NCI-H1092 (cell line): ENCODE measurements around the gene POP5.
A peak's percentile ranks its signal among the peaks of the same experiment; 100 is the strongest.

Source experiments
- DNase-seq: peaks from one replicate; lab custom pipeline; 2025; lab: John Stamatoyannopoulos, UW

POP5 gene

DNA sequence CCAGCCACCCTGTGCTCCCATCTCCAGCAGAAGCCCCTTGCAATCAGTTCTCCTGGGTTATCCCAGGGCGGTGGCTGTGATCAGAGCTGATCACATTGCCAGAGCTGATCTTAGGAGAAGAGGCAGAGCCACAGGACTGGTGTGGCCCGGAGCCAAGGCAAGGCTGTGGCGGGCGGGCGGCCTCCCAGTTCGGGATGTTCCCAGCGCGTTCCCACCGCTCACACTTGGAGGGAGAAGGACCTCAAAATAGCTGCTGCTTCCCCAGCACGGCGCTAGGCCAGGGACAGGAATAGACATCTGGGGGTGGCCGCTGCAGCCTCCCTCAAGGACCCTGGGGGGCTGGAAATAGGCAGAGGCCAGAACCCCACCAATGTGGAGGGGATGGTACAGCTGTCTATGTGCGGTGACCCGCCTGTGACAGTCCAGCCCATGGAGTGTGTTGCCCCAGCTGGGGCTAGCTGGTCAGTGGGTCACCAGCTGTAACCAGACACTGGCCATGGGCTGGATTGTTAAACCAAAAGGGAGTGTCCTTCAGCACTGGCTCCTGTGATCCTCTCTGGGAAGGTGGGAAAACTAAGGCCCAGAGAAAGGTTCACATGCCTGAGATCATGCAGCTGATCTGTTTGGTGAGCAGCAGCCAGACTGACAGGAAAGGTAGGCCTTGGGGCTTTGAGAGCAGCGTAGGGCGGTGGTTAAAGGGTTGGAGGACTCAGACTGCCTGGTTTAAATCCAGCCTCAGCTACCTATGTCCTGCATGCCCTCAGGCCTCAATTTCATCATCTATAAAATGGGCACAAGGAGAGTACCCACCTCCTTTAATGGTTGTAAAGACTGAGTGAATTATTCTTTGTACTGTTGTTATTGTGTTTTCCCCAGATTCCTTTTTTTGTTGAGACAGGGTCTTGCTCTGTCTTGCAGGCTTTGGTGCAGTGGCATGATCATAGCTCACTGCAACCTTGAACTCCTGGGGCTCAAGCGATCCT, 8.0 kb upstream of the POP5 start:
- no peak for DNase-seq

DNA sequence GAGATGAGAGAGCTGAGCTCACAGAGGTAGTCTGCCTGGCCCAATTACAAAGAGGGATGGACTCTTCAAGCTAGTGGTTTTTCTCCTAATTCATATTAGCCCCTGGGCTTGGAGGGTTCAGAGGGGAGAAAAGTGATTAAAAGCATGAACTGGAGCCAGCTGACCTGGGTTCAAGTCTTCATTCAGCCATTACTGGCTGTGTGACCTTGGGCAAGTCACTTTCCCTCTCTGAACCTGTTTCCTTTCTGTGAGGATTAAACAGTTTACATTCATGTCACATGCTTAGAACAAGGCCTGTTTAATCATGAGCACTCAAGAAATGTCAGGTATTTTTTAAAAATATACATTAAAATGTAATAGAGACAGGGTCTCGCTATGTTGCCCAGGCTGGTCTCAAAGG, 7.2 kb upstream of the POP5 start:
- no peak for DNase-seq

DNA sequence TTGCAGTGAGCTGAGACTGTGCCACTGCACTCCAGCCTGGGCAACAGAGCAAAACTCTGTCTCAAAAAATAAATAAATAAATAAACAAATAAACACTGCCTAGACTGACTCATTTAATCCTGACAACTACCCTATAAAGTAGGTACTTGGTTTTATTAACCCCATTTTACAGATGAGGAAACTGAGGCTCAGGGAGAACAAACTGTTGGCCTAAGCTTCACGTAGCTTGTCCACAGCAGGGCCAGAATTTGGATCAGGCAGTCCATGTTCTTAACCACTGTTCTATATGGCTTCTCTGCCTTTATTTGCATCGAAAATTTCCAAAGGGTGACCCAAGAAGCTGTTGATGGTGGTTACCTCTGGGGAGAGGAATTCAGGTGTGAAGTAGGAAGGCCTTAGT, 5.7 kb upstream of the POP5 start:
- no peak for DNase-seq

DNA sequence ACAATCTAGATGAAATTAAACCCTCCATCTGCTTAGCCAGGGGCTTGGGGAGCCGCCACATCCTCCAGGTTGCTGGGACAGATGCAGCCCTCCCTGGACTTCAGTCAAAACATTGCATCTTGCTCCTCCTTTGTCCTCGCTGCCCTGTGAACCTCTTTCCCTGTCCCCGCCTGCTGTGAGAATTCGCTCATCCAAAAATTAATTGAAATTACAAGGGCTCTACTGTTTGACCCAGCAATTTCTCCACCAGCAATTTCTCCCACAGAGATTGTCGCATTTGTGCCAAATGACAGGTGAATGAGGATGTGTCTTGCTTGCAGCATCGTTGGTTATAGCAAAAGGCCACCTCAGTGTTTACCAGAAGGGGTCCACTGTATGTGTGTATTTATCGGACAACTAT, 5.0 kb upstream of the POP5 start:
- no peak for DNase-seq

DNA sequence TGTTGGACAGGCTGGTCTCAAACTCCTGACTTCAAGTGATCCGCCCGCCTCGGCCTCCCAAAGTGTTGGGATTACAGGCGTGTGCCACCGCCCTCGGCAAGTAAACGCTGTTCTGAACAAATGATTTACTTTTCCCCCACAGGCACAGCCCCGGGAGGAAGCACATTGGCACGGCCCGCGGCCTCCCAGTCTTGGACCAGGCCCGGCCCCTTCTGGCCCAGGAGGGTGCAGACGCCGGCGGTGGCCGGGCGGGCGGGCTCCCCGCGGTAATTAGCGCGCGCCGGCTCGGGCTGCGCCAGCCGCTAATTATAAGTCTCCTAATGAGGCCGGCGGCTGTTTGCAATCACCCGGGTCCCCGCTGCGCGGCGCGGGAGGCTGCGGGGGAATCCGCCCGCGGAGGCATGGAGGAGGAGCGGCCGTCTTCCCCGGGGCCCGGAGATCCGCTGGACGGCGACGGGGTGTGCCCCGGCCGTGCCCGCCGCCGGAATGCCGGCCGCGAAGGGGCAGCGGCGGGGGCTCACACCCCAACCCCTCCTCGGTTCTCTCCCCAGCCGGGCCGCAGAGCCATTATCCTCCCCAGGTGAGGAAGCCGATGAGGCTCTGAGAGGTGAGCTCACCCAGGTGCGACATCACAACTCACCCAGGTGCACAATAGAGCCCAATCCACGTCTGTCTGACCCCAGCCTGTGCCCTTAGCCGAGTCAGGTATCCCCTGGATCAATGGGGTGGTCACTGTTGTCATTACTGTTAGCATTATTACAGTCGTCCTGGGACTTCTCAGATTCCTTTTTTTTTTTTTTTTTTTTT, 3.3 kb upstream of the POP5 start:
- DNase-seq = no peak

DNA sequence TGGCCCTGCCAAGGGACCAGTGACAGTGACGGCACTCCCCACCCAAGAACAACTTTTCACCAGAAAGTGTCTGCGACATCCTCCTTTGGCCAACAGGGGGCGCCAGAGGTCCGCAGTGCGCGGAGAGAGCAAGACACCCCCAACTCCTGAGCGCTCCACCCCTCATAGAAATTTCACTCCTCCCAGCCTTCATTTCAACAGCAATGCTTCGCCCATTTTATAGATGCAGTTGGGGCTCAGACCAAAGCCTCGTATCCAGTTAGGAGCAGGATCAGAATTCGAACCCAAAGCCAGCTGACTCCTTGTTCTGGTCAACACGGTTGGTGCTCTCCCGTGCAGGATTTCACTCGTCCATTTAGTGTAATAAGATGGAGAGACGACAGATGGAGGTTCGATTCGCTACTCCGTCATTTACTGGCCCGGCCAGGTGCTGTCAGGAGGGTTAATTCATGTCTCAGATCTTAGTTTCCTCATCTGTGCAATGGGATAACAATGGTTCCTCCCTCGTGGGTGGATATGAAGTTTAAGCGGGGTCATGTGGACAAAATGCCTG, 2.4 kb upstream of the POP5 start:
- peak; percentile 8 for DNase-seq

DNA sequence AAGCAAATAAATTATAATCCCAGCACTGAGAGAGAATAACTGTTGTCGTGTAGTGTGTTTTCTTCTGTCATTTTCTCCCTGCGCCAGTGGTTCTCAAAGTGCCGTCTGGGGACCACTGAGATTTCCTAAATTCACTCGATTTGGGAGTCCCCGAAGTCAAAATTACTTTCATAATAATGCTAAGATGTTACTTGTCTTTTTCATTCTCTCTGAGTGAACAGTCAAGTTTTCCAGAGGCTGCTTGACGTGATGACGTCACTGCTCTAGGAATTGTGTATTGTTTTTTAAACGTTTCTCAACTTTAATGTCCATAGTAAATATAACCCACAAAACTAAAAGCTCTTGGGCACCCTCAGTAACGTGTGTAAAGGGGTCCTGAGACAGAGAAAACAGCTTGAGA, 796 bp upstream of the POP5 start:
- DNase-seq = no peak

DNA sequence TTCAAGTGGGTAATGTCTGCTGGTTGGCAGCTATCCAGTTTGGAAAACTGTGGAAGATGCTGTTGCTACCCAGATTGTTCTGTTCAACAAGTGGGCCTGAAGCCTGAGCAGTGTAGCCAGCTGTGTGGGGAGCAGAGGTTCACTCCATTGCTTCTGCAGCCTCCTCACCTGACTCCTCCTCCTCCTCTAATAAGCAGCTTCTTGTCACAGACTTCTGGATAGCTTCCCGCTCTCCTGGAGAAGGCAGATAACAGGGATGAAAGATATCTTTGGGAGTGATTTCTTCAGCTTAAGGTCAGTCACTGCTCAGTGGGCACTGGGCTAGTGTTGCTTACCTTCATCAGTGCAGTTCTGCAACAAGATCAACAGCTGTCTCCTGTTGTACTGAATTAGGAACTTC, 2.0 kb downstream of the POP5 start:
- no peak for DNase-seq

DNA sequence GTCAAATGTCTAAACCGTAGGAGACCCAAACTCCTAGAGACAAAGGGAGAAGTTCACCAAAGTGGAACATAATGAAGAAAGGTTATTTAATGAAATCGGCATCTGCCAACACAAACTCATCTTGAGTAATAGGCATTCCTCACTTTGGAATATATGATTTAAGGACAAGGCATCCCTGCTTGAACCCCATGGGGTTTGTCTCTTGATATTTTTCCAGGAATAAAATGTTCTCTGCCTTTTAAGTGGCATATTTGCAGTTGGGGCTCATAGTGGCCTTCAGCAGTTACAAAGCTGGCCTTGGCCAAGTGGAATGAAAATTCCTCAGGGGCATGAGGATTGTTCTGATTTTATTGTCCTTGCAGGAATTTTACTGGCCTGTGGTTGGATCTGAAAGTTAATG, 7.1 kb downstream of the POP5 start:
- DNase-seq = no peak

DNA sequence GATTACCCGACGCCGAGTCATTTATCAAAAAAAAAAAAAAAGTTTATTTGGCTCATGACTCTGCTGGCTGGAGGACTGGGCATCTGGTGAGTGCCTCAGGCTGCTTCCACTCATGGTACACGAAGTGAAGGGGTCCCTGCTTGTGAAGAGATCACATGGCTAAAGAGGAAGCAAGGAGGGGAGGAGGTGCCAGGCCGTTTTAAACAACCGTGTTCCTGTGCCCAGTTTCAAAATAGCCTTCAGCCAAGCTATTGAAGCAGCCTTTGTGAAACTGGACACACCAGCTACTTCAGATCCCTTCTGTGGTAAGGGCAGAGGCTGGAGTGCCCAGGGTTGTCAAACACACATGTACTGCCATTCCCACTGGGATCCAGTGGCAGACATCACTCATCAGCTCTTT, 7.6 kb downstream of the POP5 start:
- no peak for DNase-seq

DNA sequence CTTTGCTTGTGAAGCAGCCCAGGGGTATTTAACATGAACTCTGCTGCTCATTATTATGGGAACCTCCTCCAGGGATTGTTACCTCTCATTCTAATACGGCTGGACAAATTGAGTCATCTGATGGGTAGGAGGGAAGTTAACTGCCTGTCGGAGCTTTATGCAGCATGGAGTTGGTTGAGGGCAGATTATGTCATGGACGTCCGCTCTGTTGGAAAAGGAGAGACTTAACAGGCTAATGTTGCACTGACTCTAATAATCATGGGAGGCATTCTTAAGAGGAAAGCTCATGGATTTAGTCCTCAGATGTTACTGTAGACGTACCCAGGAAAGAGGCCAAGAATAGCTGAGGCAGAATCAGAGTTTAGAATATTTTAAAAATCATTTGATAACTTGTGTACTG, 9.9 kb downstream of the POP5 start:
- no peak for DNase-seq

DNA sequence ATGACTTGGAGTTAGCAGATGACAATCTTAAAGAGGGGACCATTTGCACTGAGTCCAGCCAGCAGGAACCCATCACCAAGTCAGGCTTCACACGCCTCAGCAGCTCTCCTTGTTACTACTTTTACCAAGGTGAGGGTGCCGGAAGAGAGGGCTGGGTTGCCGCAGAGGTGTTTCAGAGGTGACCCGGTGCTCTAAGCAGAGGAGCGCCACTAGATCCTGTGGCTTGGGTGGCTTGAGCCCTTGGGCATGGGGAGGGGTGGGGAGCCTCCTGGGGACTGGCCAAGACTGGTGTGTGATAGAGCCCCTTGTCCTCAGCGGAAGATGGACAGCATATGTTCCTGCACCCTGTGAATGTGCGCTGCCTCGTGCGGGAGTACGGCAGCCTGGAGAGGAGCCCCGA, 17.7 kb downstream of the POP5 start:
- no peak for DNase-seq

DNA sequence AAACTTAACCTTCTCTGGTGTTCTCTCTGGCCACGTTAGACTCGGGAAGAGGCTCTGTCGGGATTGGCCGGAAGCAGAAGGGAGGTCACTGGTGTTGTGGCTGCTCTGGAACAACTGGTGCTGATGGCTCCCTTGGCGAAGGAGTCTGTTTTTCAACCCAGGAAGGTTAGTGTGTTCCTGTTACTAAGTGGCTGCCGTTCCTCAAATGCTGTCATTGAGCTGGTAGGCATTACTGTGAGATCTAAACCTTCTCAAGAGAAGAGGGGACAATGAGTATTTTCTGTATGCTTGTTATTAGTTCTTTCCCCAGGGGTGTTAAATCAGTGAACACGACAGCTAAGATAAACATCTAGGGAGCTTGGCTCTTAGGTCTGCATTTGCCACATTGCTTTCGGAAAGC, 18.3 kb downstream of the POP5 start:
- no peak for DNase-seq

DNA sequence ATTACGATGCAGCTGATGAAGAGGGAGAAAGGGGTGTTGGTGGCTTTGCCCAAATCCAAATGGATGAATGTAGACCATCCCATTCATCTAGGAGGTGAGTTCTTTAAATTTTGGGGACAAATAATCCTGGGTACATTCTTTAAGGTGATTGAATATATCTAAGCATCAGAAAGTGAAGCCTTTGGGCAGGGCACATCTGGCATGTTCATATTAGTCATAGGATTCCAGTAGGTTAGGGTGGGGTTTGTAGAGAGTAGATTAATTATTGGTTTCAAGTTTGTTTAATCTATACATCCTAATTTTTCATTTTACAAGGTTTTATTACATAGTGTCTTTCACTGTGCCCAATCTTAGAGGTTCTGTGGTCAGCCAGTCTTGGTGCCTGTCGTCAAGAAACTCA, 23.6 kb downstream of the POP5 start:
- no peak for DNase-seq

DNA sequence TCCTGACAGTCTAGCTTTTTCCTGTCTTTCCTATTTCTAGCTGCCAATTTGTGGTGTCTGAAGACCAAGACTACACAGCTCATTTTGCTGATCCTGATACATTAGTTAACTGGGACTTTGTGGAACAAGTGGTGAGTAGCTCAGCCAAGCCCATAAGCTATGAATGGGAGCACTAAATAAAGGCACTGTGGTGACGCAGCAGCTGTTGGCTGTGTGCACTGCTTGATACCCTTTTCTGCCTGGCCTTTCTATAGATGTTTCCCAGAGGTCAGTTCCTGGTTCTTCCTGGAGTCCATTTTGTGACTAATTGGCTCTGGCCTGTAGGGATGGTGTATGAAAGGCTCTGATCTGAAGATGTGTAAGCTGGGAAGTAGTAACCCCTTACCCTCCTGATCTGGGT, 26.5 kb downstream of the POP5 start:
- DNase-seq = no peak

DNA sequence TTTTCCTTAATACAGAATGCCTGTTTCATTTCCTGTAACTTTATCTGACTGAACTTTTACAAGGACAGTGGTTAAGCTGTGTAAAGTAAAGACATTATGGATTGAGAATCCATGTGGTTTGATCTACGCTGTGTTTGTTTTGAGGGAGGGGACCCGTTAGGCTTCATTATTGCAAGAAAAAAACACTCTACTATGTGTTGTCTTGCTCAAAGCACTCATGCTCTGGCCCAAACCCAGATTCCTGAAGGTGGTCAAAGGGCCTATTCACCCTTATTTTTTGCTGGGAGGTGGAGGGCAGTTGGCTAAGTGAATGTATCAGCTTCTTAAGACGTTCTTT, 35.2 kb downstream of the POP5 start:
- DNase-seq = no peak

DNA sequence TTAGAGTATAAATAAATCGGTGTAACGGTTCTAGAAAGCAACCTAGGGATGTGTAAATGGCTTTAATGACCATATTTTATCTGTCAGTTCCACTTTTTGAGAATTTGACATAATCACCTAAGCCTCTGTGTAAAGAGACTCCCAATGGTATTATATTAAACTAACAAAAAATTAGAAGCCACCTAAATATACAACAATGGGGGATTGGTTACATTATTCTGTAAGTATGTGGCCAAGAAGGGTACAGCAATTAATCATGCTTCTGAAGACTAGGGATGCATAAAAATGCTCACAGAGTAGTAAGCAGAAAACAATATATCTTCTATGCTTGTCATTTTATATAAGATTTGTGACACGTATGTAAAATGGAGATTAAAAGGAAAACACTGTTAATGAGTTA, 36.5 kb downstream of the POP5 start:
- DNase-seq = no peak

DNA sequence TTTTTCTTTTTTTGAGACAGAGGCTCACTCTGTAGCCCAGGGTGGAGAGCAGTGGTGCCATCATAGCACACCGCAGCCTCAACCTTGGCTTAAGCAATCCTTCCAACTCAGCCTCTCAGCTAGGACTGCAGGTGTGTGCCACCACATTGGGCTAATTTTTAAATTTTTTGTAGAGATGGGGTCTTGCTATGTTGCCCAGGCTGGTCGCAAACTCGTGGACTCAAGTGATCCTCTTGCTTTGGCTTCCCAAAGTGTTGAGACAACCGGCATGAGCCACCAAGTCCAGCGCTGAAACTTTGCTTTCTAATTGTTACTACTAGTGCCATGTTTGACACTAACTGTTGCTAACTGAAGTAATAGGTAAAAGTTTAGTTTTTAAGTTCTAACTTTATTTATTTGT, 39.0 kb downstream of the POP5 start:
- DNase-seq = no peak

DNA sequence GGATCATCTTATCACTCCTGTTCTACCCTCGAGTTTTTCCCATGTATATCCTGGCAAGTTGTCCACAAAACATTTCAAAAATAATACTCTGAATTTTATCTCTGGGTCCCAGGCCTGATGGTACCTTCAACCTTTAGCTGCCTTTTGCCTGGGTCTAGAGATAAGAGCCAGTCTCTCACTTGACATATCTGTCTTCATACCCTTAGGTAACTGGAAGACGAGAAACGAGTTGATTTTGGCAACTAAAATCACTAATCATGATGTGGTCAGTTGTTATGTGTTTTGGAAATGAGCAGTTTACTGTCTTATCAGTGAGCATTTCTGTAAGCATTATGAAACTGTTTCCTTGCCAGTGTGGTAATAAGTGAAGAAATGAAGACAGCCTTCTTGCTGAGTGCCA, 40.8 kb downstream of the POP5 start:
- no peak for DNase-seq

DNA sequence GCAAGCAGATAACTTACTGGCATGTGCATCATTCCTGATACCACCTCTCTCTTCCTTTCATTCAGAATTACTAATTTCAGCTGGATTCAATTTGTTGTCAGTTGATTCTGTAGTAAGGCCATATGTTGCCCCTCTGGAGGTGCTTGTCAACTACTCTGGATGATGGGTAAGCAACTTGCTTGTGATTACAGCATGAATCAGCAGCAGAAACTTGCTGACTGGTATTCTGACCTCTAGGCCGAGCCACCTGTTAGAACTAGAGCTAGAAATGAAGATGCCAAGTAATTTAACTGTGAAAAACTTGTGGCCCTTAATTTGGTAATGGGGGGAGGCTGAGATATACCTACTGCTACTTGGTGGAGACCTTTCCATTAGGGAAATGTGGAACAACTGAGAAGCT, 41.9 kb downstream of the POP5 start:
- DNase-seq = no peak

DNA sequence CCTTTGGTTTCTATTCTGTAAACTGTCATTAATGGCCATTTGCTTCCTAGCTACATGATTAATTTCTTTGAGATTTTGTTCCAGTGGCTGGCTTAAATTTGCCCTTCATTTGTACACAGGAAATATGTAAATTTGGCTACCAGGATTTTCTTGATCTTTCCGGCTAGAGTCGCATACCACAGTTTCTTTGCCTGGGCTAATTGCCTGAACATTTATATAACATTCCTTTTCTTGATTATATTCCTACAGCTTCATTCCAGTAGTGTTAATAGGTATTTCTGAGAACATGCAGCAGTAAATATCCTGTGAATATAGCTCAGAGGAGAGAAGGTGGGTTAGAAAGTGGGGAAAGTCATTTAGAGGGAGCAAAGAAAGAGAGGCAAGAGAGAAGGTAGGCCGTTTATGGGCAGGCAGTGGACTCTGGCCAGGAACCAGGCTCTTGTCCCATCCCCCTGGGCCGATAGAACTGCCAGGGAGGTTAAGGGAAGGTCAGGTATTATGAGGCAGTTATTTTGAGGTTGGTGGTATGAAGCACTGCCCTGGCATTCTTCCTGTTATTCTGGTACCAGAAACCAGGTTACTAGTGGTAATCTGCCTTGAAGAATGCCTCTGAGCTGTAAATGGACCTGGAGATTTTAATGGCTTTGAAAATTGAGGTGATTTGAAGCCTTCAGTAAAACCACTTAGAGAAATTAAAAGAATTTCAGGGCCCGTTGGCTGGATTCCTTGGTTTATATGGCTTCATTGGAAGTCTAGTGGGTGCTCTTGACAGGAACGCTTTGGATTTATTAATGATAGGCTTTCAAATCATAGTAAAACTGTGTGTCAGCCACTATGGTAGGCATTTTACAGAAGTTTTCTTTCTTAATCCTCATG, 42.7 kb downstream of the POP5 start:
- DNase-seq = no peak

DNA sequence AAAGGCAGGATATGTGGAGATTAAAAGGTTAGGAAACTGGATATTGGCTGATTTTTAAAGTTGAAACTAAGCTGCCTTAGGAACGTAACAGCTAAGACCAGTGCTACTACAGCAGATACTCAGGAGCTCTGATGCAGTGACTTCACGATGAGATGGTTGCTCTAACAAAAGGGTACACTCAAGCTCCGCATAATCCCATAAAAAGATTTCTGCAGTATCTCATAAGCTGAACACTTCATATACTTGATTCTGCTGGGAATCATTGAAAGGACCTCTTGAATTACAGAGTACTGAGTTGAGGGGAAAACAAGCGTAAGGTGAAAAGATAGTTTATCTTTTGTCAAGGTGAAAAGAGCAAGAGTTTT, 43.4 kb downstream of the POP5 start:
- DNase-seq = no peak
